IMR-90 (cell line): Measurements from ENCODE around the gene TMSB15B. TPM values are rescaled to one million over a fixed set of nuclear protein-coding genes. Genes with fewer than 3 reads are reported as not detected.

Experiments
- ATAC-seq: fragments of 200-7000 bp; cut with Tn5 transposase; 2 replicates; pipeline ENCODE4 v1.9.1; 2020; ENCODE audit warnings: low read depth, mild to moderate bottlenecking, moderate library complexity
- BruUV-seq: library from RNA; stranded (reverse); fragments of 400-500 nt; replicated peaks from 2 replicates; lab custom pipeline; 2021; lab: Mats Ljungman, UMichigan
- CTCF ChIA-PET: fragments of 300-600 bp; formaldehyde crosslinking; extraction: SDS; loops from one replicate; lab custom pipeline; 2021; ENCODE audit warnings: antibody characterized with exemption; lab: Yijun Ruan, JAX
- POLR2A ChIA-PET: fragments of 300-600 bp; sonication (Branson Sonifier 250); formaldehyde crosslinking; loops from one replicate; lab custom pipeline; 2022; ENCODE audit warnings: antibody characterized with exemption; ENCODE audit not compliant: unreplicated experiment; lab: Charles Lee
- DNase-seq: peaks from one replicate; pipeline ENCODE4 v3.0.0; 2013
- H2AFZ ChIP-seq: replicated peaks from 2 replicates; pipeline ENCODE3; 2013; ENCODE audit warnings: low read length, mild to moderate bottlenecking; ENCODE audit not compliant: poor library complexity
- H2AK5ac ChIP-seq: 2 replicates; pipeline ENCODE4 v1.6.1; 2013; ENCODE audit warnings: low read depth, low read length, inconsistent platforms
- H2AK9ac ChIP-seq: replicated peaks from 2 replicates; pipeline ENCODE3; 2013; ENCODE audit warnings: mild to moderate bottlenecking, low read depth, low read length, moderate library complexity; ENCODE audit not compliant: poor library complexity
- H2BK120ac ChIP-seq: 2 replicates; pipeline ENCODE4 v1.6.1; 2013; ENCODE audit warnings: low read depth, low read length, inconsistent platforms
- H2BK15ac ChIP-seq: 3 replicates; pipeline ENCODE4 v1.6.1; 2013; ENCODE audit warnings: low read depth, low read length, inconsistent platforms
- H2BK20ac ChIP-seq: 2 replicates; pipeline ENCODE4 v1.6.1; 2013; ENCODE audit warnings: low read depth, mild to moderate bottlenecking, inconsistent platforms, low read length, moderate library complexity
- H2BK5ac ChIP-seq: 2 replicates; pipeline ENCODE4 v1.6.1; 2013; ENCODE audit warnings: mild to moderate bottlenecking, low read depth, low read length, inconsistent platforms; ENCODE audit not compliant: poor library complexity, severe bottlenecking
- H3K14ac ChIP-seq: replicated peaks from 2 replicates; pipeline ENCODE4 v1.6.1; 2013; ENCODE audit warnings: low read depth, low read length, inconsistent platforms
- H3K18ac ChIP-seq: 2 replicates; pipeline ENCODE4 v1.6.1; 2013; ENCODE audit warnings: low read depth, low read length, control low read depth
- H3K23ac ChIP-seq: 2 replicates; pipeline ENCODE4 v1.6.1; 2013; ENCODE audit warnings: low read depth, low read length, inconsistent platforms
- H3K27ac ChIP-seq: 2 replicates; pipeline ENCODE4 v1.5.1; 2013; ENCODE audit warnings: mild to moderate bottlenecking, control low read depth, low read length; ENCODE audit not compliant: insufficient read depth
- H3K27me3 ChIP-seq: 2 replicates; pipeline ENCODE4 v1.6.1; 2013; ENCODE audit warnings: low read length; ENCODE audit not compliant: control insufficient read depth, insufficient read depth
- H3K36me3 ChIP-seq: 2 replicates; pipeline ENCODE4 v1.6.1; 2013; ENCODE audit warnings: low read length, mixed read lengths; ENCODE audit not compliant: control insufficient read depth, insufficient read depth
- H3K4ac ChIP-seq: 2 replicates; pipeline ENCODE4 v1.6.1; 2013; ENCODE audit warnings: low read depth, low read length, inconsistent platforms
- H3K4me1 ChIP-seq: 2 replicates; pipeline ENCODE4 v1.6.1; 2013; ENCODE audit warnings: low read length, mixed read lengths; ENCODE audit not compliant: control insufficient read depth, insufficient read depth
- H3K4me2 ChIP-seq: 2 replicates; pipeline ENCODE4 v1.6.1; 2013; ENCODE audit warnings: low read depth, mild to moderate bottlenecking, control low read depth, low read length, moderate library complexity
- H3K4me3 ChIP-seq: 2 replicates; pipeline ENCODE4 v1.5.1; 2013; ENCODE audit warnings: low read depth, mild to moderate bottlenecking, control low read depth, low read length, moderate library complexity; ENCODE audit not compliant: insufficient read depth
- H3K56ac ChIP-seq: 2 replicates; pipeline ENCODE4 v1.6.1; 2013; ENCODE audit warnings: low read length, inconsistent platforms; ENCODE audit not compliant: insufficient read depth; ENCODE audit errors: extremely low read depth
- H3K79me1 ChIP-seq, 2 experiments: 2 replicates each; pipeline ENCODE4 v1.6.1; 2013; ENCODE audit warnings: low read length in 2 of 2, inconsistent platforms in 1 of 2, low read depth in 1 of 2
- H3K9ac ChIP-seq: 2 replicates; pipeline ENCODE4 v1.6.1; 2013; ENCODE audit warnings: low read depth, low read length, control low read depth
- H3K9me1 ChIP-seq: 2 replicates; pipeline ENCODE4 v1.6.1; 2013; ENCODE audit warnings: low read length, inconsistent platforms; ENCODE audit not compliant: insufficient read depth
- H3K9me3 ChIP-seq: 2 replicates; pipeline ENCODE4 v1.6.1; 2013; ENCODE audit warnings: low read length; ENCODE audit not compliant: control insufficient read depth, insufficient read depth
- H4K20me1 ChIP-seq: 2 replicates; pipeline ENCODE4 v1.6.1; 2013; ENCODE audit warnings: low read length, inconsistent platforms; ENCODE audit not compliant: insufficient read depth
- H4K5ac ChIP-seq: 2 replicates; pipeline ENCODE4 v1.6.1; 2013; ENCODE audit warnings: mild to moderate bottlenecking, low read depth, low read length, control low read depth
- H4K8ac ChIP-seq, 2 experiments: 2 replicates each; pipeline ENCODE4 v1.6.1; 2013; ENCODE audit warnings: low read depth in 2 of 2, low read length in 2 of 2, control low read depth in 1 of 2, inconsistent platforms in 1 of 2
- H4K91ac ChIP-seq: 2 replicates; pipeline ENCODE4 v1.6.1; 2013; ENCODE audit warnings: low read depth, low read length, inconsistent platforms; ENCODE audit not compliant: insufficient read depth
- BHLHE40 ChIP-seq: fragments of 150-350 bp; IDR thresholded peaks from 2 replicates; pipeline ENCODE4 v1.6.1; 2016; ENCODE audit warnings: mild to moderate bottlenecking, low read depth, low read length
- CHD1 ChIP-seq: IDR thresholded peaks from 2 replicates; pipeline ENCODE4 v1.6.1; 2012; ENCODE audit warnings: low read depth, low read length, improper control_type of control experiment
- CTCF ChIP-seq: conservative IDR thresholded peaks from 2 replicates; pipeline ENCODE4 v1.5.1; 2012; ENCODE audit warnings: mild to moderate bottlenecking, low read depth, low read length, improper control_type of control experiment
- FOS ChIP-seq: fragments of 150-350 bp; IDR thresholded peaks from 2 replicates; pipeline ENCODE4 v1.6.1; 2016; ENCODE audit warnings: low read depth, low read length
- MAFK ChIP-seq: IDR thresholded peaks from 2 replicates; pipeline ENCODE4 v1.6.1; 2012; ENCODE audit warnings: low read depth, low read length, improper control_type of control experiment
- MAZ ChIP-seq: IDR thresholded peaks from 2 replicates; pipeline ENCODE4 v1.6.1; 2012; ENCODE audit warnings: low read depth, mild to moderate bottlenecking, low read length, improper control_type of control experiment, moderate library complexity, borderline replicate concordance
- MXI1 ChIP-seq: IDR thresholded peaks from 2 replicates; pipeline ENCODE4 v1.6.1; 2012; ENCODE audit warnings: low read depth, mild to moderate bottlenecking, low read length, moderate library complexity, borderline replicate concordance
- NFE2L2 ChIP-seq: fragments of 150-350 bp; IDR thresholded peaks from 2 replicates; pipeline ENCODE4 v1.6.1; 2016; ENCODE audit warnings: low read depth, mild to moderate bottlenecking, low read length
- POLR2A ChIP-seq: IDR thresholded peaks from 2 replicates; pipeline ENCODE4 v1.6.1; 2012; ENCODE audit warnings: mild to moderate bottlenecking, low read depth, low read length
- RAD21 ChIP-seq: IDR thresholded peaks from 2 replicates; pipeline ENCODE4 v1.6.1; 2012; ENCODE audit warnings: low read length, improper control_type of control experiment
- RCOR1 ChIP-seq: IDR thresholded peaks from 2 replicates; pipeline ENCODE4 v1.6.1; 2012; ENCODE audit warnings: mild to moderate bottlenecking, low read length, improper control_type of control experiment; ENCODE audit not compliant: insufficient replicate concordance
- RFX5 ChIP-seq: IDR thresholded peaks from 2 replicates; pipeline ENCODE4 v1.8.0; 2012; ENCODE audit warnings: low read depth, mild to moderate bottlenecking, low read length, moderate library complexity
- SMC3 ChIP-seq: fragments of 150-350 bp; IDR thresholded peaks from 2 replicates; pipeline ENCODE4 v1.6.1; 2016; ENCODE audit warnings: low read depth, mild to moderate bottlenecking, antibody characterized with exemption, low read length, moderate library complexity
- WGBS, 2 experiments: methylation state at CpG; one replicate each; pipeline versions ENCODE4 v1.1.5 to v1.1.7; 2013; ENCODE audit warnings: missing lambda C conversion rate in 2 of 2; ENCODE audit not compliant: insufficient read length in 1 of 2; ENCODE audit errors: extremely low coverage in 2 of 2; 5-methylcytosine and 5-hydroxymethylcytosine counted together
- dilution Hi-C: fragments of 300-500 bp; cut with HindIII; formaldehyde crosslinking; loops from one replicate; pipeline ENCODE4 v1.14.3; 2018; ENCODE audit warnings: low sequenced_read_pairs; ENCODE audit not compliant: unreplicated experiment
- in situ Hi-C: fragments of 300-500 bp; cut with MboI; formaldehyde crosslinking; loops from 3 replicates; pipeline ENCODE4 v1.14.3; 2019; ENCODE audit warnings: low sequenced_read_pairs, inconsistent platforms, mixed read lengths
- intact Hi-C: fragments of 100-400 bp; cut with micrococcal nuclease; formaldehyde crosslinking; loops from 2 replicates; pipeline ENCODE4 v1.10.0; 2022
- polyA plus RNA-seq, 3 experiments: library from polyadenylated mRNA; depleted of rRNA; stranded (reverse); fragments of >200 nt; gene quantifications; 2 replicates each; pipeline ENCODE4 v1.2.3, GENCODE V29; 2012; ENCODE audit warnings: low replicate concordance in 1 of 3
- total RNA-seq: library from RNA; depleted of rRNA; stranded (reverse); fragments of >200 nt; gene quantifications from 2 replicates; pipeline ENCODE4 v1.2.3, GENCODE V29; 2012
- TF ChIP-seq, protein P1 (sequence below): fragments of 150-350 bp; IDR thresholded peaks from 2 replicates; pipeline ENCODE4 v1.6.1; 2016; ENCODE audit warnings: low read depth, mild to moderate bottlenecking, low read length, moderate library complexity, borderline replicate concordance

The TMSB15B gene
- total and polyA plus RNA-seq, 2 of the 4 experiments (the other 2 are of a cell fraction), result 7.9 to 9.0 TPM

GRCh38 chrX:104013606-104014005 lies 51.2 kb downstream of the TMSB15B start, which contains the start of gene H2BW1:
TSS of gene H2BW1 (minus strand) at chrX:104013708. CDS start at chrX:104013576, 132 bp downstream.
- Histone ChIP-seq H3K4ac (no peak within 1 kb of the TSS), H2BK15ac (no peak within 1 kb of the TSS), H3K9ac (no peak within 1 kb of the TSS), H3K79me1 (no peaks in the 10 kb centered on the region), H4K20me1 (no peaks in the 10 kb centered on the region), H4K5ac (no peak within 1 kb of the TSS), H3K4me3 (no peak within 1 kb of the TSS), H3K4me2 (no peak within 1 kb of the TSS), H3K4me1 (no peaks in the 10 kb centered on the region), H3K27me3 (peaks cover 5% of the 10 kb centered on the region), H3K18ac (no peak within 1 kb of the TSS), H3K14ac (no peak within 1 kb of the TSS), H4K91ac (no peak within 1 kb of the TSS), H3K23ac (no peak within 1 kb of the TSS), H2BK20ac (no peak within 1 kb of the TSS), H3K27ac (no peak within 1 kb of the TSS), H3K9me3 (peaks cover 2% of the 10 kb centered on the region; the same call in 1 of the 2 replicates), H2BK120ac (no peak within 1 kb of the TSS), H2AK9ac (no peak within 1 kb of the TSS), H3K36me3 (no peaks in the 10 kb centered on the region), H3K9me1 (no peaks in the 10 kb centered on the region), H2AK5ac (no peak within 1 kb of the TSS), H2AFZ (no peak within 1 kb of the TSS), H4K8ac (no peak within 1 kb of the TSS), H3K56ac (no peak within 1 kb of the TSS), H2BK5ac (no peak within 1 kb of the TSS)
- dilution Hi-C loops (no loop called here), in situ Hi-C loops (no loop called here), intact Hi-C loops (no loop called here)
- ATAC-seq (no peak), DNase-seq (no peak)
- TF ChIP-seq RFX5, result no peak
- no peak for TF ChIP-seq SMC3
- no peak for TF ChIP-seq RCOR1
- no peak for TF ChIP-seq FOS
- no peak for TF ChIP-seq CTCF
- no peak for TF ChIP-seq MAFK
- TF ChIP-seq CHD1, result no peak
- TF ChIP-seq MAZ, result no peak
- TF ChIP-seq, protein P1, sequence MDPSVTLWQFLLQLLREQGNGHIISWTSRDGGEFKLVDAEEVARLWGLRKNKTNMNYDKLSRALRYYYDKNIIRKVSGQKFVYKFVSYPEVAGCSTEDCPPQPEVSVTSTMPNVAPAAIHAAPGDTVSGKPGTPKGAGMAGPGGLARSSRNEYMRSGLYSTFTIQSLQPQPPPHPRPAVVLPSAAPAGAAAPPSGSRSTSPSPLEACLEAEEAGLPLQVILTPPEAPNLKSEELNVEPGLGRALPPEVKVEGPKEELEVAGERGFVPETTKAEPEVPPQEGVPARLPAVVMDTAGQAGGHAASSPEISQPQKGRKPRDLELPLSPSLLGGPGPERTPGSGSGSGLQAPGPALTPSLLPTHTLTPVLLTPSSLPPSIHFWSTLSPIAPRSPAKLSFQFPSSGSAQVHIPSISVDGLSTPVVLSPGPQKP, result no peak
- no peak for TF ChIP-seq MXI1
- no peak for TF ChIP-seq NFE2L2
- no peak for TF ChIP-seq BHLHE40
- TF ChIP-seq RAD21, result no peak
- no peak for TF ChIP-seq POLR2A
- ChIA-PET CTCF (no interaction called here), POLR2A (no interaction called here)
- 77% methylated on average over 16 of the region's 20 CpGs; no CpG with 5 or more reads in 1 of the 2 experiments for WGBS, 2 experiments
- BruUV-seq, result no TSS peak
